K562 (cell line): ENCODE results near the gene LZTS2.

Experiments
- CTCF ChIP-seq, 3 experiments: IDR thresholded peaks in 2 of 3; conservative IDR thresholded peaks in 1 of 3; 2 replicates each; pipeline ENCODE4 v1.5.1; 2011 to 2012; ENCODE audit warnings: low read length in 3 of 3, mild to moderate bottlenecking in 3 of 3, control low read depth in 2 of 3, improper control_type of control experiment in 1 of 3, inconsistent platforms in 1 of 3, low read depth in 1 of 3, mixed read lengths in 1 of 3, moderate library complexity in 1 of 3; ENCODE audit not compliant: insufficient read depth in 2 of 3
- KDM1A ChIP-seq, 2 experiments: fragments of 450-650 bp; IDR thresholded peaks; 2 replicates each; pipeline ENCODE4 v1.6.1; 2016; ENCODE audit warnings: mild to moderate bottlenecking in 2 of 2
- RNF2 ChIP-seq: sonication (generic); IDR thresholded peaks from 2 replicates; pipeline ENCODE4 v1.6.1; 2016
- SMARCC2 ChIP-seq: fragments of 450-650 bp; IDR thresholded peaks from 2 replicates; pipeline ENCODE4 v1.6.1; 2017; ENCODE audit warnings: antibody characterized with exemption, moderate library complexity, mild to moderate bottlenecking, low read depth

GRCh38 chr10:100968863-100969186 is 30.8 kb upstream of the LZTS2 start:
- TF ChIP-seq KDM1A (IDR thresholded peaks at IDR 0.05) (no peak), SMARCC2 (no peak), CTCF (IDR thresholded peaks at IDR 0.05 in 2 of 3, conservative IDR thresholded peaks at IDR 0.05 in 1 of 3; ENCODE audit: insufficient read depth in 2 of 3, low read depth in 1 of 3, low read length in 3 of 3) (no peak), RNF2 (no peak)
